Adipocyte (in vitro differentiated cells): Measurements from ENCODE around the gene SEPTIN12.

ENCODE experiments used
- DNase-seq: peaks from one replicate; pipeline ENCODE4 v3.0.0-alpha.2; 2015; ENCODE audit warnings: low read depth
- H3K27me3 ChIP-seq: replicated peaks from 2 replicates; pipeline ENCODE4 v1.7.0; 2013; ENCODE audit warnings: mild to moderate bottlenecking, low read length, moderate library complexity; ENCODE audit not compliant: control insufficient read depth, insufficient read depth
- H3K36me3 ChIP-seq: 2 replicates; pipeline ENCODE4 v1.7.0; 2013; ENCODE audit warnings: low read length, mild to moderate bottlenecking, moderate library complexity; ENCODE audit not compliant: control insufficient read depth, insufficient read depth, severe bottlenecking
- H3K4me1 ChIP-seq: 2 replicates; pipeline ENCODE4 v1.7.0; 2013; ENCODE audit warnings: mild to moderate bottlenecking, low read length, moderate library complexity; ENCODE audit not compliant: control insufficient read depth, insufficient read depth
- H3K4me3 ChIP-seq: 2 replicates; pipeline ENCODE4 v1.7.0; 2013; ENCODE audit warnings: mild to moderate bottlenecking, low read length, moderate library complexity
- H3K9ac ChIP-seq: 2 replicates; pipeline ENCODE4 v1.7.0; 2013; ENCODE audit warnings: mild to moderate bottlenecking, low read length, moderate library complexity
- H3K9me3 ChIP-seq: 2 replicates; pipeline ENCODE4 v1.7.0; 2013; ENCODE audit warnings: mild to moderate bottlenecking, low read length, moderate library complexity; ENCODE audit not compliant: control insufficient read depth

Gene SEPTIN12

GRCh38 chr16:4778050-4778392, 10.1 kb downstream of the SEPTIN12 start:
- no peak overlapping the region for H3K9ac ChIP-seq
- no peaks in the 10 kb centered on the region for H3K27me3 ChIP-seq
- H3K4me1 ChIP-seq: no peaks in the 10 kb centered on the region
- no peak for DNase-seq
- H3K9me3 ChIP-seq: no peaks in the 10 kb centered on the region
- H3K4me3 ChIP-seq: no peak overlapping the region
- no peaks in the 10 kb centered on the region for H3K36me3 ChIP-seq

- Histone ChIP-seq H3K27me3 (no peaks in the 10 kb centered on the region), H3K4me1 (no peaks in the 10 kb centered on the region), H3K36me3 (no peaks in the 10 kb centered on the region), H3K9me3 (no peaks in the 10 kb centered on the region), H3K4me3 (no peak overlapping the region), H3K9ac (no peak overlapping the region)
- no peak for DNase-seq
Observed at GRCh38 chr16:4777339-4778049, 10.7 kb downstream of the SEPTIN12 start.

- no peak overlapping the region for H3K9ac ChIP-seq
- no peaks in the 10 kb centered on the region for H3K27me3 ChIP-seq
- no peaks in the 10 kb centered on the region for H3K36me3 ChIP-seq
- no peaks in the 10 kb centered on the region for H3K9me3 ChIP-seq
- H3K4me3 ChIP-seq: no peak overlapping the region
- no peaks in the 10 kb centered on the region for H3K4me1 ChIP-seq
- no peak for DNase-seq
Observed at GRCh38 chr16:4776141-4776705, 11.9 kb downstream of the SEPTIN12 start.

GRCh38 chr16:4775005-4775404, 13.1 kb downstream of the SEPTIN12 start:
- no peak for DNase-seq
- Histone ChIP-seq H3K36me3 (no peaks in the 10 kb centered on the region), H3K9ac (no peak overlapping the region), H3K4me3 (no peak overlapping the region), H3K27me3 (no peaks in the 10 kb centered on the region), H3K4me1 (no peaks in the 10 kb centered on the region), H3K9me3 (no peaks in the 10 kb centered on the region)

GRCh38 chr16:4772351-4772750, 15.8 kb downstream of the SEPTIN12 start:
- Histone ChIP-seq H3K4me1 (peaks cover 9% of the 10 kb centered on the region), H3K36me3 (no peaks in the 10 kb centered on the region), H3K9ac (no peak overlapping the region), H3K9me3 (no peaks in the 10 kb centered on the region), H3K27me3 (no peaks in the 10 kb centered on the region), H3K4me3 (no peak overlapping the region)
- no peak for DNase-seq

GRCh38 chr16:4771646-4772045, 16.5 kb downstream of the SEPTIN12 start:
- no peaks in the 10 kb centered on the region for H3K27me3 ChIP-seq
- H3K4me3 ChIP-seq: no peak overlapping the region
- DNase-seq: no peak
- H3K4me1 ChIP-seq: peaks cover 9% of the 10 kb centered on the region
- no peak overlapping the region for H3K9ac ChIP-seq
- H3K9me3 ChIP-seq: no peaks in the 10 kb centered on the region
- no peaks in the 10 kb centered on the region for H3K36me3 ChIP-seq

GRCh38 chr16:4769306-4769638, 18.9 kb downstream of the SEPTIN12 start:
- Histone ChIP-seq H3K27me3 (no peaks in the 10 kb centered on the region), H3K4me3 (peak overlapping the region; percentile 81), H3K36me3 (peaks cover under 1% of the 10 kb centered on the region), H3K9me3 (no peaks in the 10 kb centered on the region), H3K4me1 (peaks cover 20% of the 10 kb centered on the region), H3K9ac (peak overlapping the region; percentile 86)
- DNase-seq: no peak

GRCh38 chr16:4768549-4769305, 19.4 kb downstream of the SEPTIN12 start:
- peak overlapping the region; percentile 81 for H3K4me3 ChIP-seq
- H3K27me3 ChIP-seq: no peaks in the 10 kb centered on the region
- peaks cover 20% of the 10 kb centered on the region for H3K4me1 ChIP-seq
- peak; percentile 99 for DNase-seq
- no peaks in the 10 kb centered on the region for H3K9me3 ChIP-seq
- H3K36me3 ChIP-seq: peaks cover 6% of the 10 kb centered on the region
- peak overlapping the region; percentile 86 for H3K9ac ChIP-seq

GRCh38 chr16:4767872-4768548, 20.1 kb downstream of the SEPTIN12 start:
- Histone ChIP-seq H3K4me1 (peaks cover 20% of the 10 kb centered on the region), H3K4me3 (peak overlapping the region; percentile 81), H3K27me3 (no peaks in the 10 kb centered on the region), H3K9ac (peak overlapping the region; percentile 86), H3K36me3 (peaks cover 13% of the 10 kb centered on the region), H3K9me3 (no peaks in the 10 kb centered on the region)
- DNase-seq: peak; percentile 54

GRCh38 chr16:4766875-4767628, 21.1 kb downstream of the SEPTIN12 start, which contains the start of gene ZNF500:
TSS of gene ZNF500 (minus strand) at chr16:4767162. CDS start at chr16:4765978, 1,184 bp downstream.
- no peaks in the 10 kb centered on the region for H3K27me3 ChIP-seq
- peak within 1 kb of the TSS; percentile 96 for H3K4me3 ChIP-seq
- H3K9me3 ChIP-seq: no peaks in the 10 kb centered on the region
- DNase-seq: peak; percentile 98
- peaks cover 20% of the 10 kb centered on the region for H3K4me1 ChIP-seq
- peak within 1 kb of the TSS; percentile 99 for H3K9ac ChIP-seq
- peaks cover 22% of the 10 kb centered on the region for H3K36me3 ChIP-seq
